Measurements from ENCODE around the gene PURB. TPM values are rescaled to one million over a fixed set of nuclear protein-coding genes. Genes with fewer than 3 reads are reported as not detected.

Gene PURB
- total and polyA plus RNA-seq, 2 of the 4 experiments (the other 2 are of a cell fraction), result 6.3 to 8.8 TPM

DNA sequence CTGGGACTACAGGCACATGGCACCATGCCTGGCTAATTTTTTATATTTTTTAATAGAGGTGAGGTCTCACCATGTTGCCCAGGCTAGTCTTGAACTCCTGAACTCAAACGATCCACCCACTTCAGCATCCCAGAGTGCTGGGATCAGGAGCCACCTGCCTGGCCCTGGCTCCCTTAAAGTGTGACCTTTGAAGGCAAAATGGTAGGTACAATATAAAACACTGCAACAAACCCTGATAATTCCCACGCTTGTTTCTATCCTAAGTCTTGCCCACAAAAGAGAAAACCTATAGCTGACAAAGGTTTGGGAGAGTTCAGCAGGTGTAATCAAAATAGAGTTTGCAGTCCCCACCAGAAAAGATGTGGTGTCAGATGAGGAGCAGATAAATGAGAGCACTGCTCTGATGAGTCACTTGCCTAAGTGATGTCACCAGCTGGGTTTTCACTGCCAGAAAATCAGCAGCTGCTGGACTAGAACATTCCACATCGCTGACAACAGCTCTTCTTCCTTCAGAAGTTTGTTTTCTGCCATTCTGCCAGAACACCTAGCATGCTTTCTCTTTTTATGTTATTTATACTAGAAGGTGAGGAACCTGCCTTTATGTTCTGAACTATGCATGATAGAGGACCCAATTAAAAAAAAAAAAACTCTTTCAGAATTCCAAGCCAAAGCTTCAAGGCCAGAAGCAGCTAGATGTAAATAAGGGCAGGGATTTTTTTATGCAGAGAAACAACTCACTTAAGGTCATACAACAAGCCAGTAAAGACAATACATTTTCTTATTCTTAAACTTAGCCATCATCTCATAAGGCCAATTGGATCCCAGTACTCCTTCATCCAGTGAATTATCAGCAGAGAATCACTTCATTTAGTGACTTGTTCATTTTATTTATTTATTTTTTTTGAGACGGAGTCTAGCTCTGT lies 18.0 kb downstream of the PURB start:
- H3K9me3 ChIP-seq (ENCODE audit: control insufficient read depth, insufficient read depth, low read length), result no peaks in the 10 kb centered on the region
- H3K27me3 ChIP-seq (ENCODE audit: control insufficient read depth, insufficient read depth, low read length), result no peaks in the 10 kb centered on the region
- WGBS, 2 experiments (ENCODE audit: extremely low coverage in 2 of 2, insufficient read length in 1 of 2), result no CpG with 5 or more reads among the region's 4 CpGs
- no peak overlapping the region for H3K4ac ChIP-seq (ENCODE audit: low read depth, low read length)
- no peak overlapping the region for H2AK9ac ChIP-seq (replicated peaks; ENCODE audit: low read depth, low read length, poor library complexity)
- no peaks in the 10 kb centered on the region; a peak in 1 of 4 replicates for H3K79me1 ChIP-seq (ENCODE audit: low read depth in 1 of 2, low read length in 2 of 2)
- H2BK5ac ChIP-seq (ENCODE audit: low read depth, low read length, poor library complexity, severe bottlenecking), result no peak overlapping the region
- ChIA-PET POLR2A (ENCODE audit: unreplicated experiment) (interaction anchor here (0.7 kb wide), 1 partner anchor 17 kb away, joined by 3 read pairs; no protein-coding TSS in a partner anchor), CTCF (interaction anchor here (0.6 to 1.0 kb wide), 5 partner anchors 10 to 144 kb away, joined by 3 to 5 read pairs (median 3); no protein-coding TSS in a partner anchor)
- no peak overlapping the region for H3K27ac ChIP-seq (ENCODE audit: insufficient read depth, low read length)
- H2AK5ac ChIP-seq (ENCODE audit: low read depth, low read length), result no peak overlapping the region
- peak overlapping the region; percentile 26; the same call in 1 of the 2 replicates for H3K4me2 ChIP-seq (ENCODE audit: low read depth, low read length)
- peak; percentile 91 for DNase-seq
- no peak overlapping the region for H3K18ac ChIP-seq (ENCODE audit: low read depth, low read length)
- no peak overlapping the region for H2BK20ac ChIP-seq (ENCODE audit: low read depth, low read length)
- H3K36me3 ChIP-seq (ENCODE audit: control insufficient read depth, insufficient read depth, low read length), result no peaks in the 10 kb centered on the region
- no peak overlapping the region for H3K4me3 ChIP-seq (ENCODE audit: insufficient read depth, low read depth, low read length)
- peak; percentile 89 for ATAC-seq (ENCODE audit: low read depth)
- no peaks in the 10 kb centered on the region for H4K20me1 ChIP-seq (ENCODE audit: insufficient read depth, low read length)
- dilution Hi-C loops (cut with HindIII; ENCODE audit: low sequenced_read_pairs, unreplicated experiment) (no loop called here), in situ Hi-C loops (cut with MboI; ENCODE audit: low sequenced_read_pairs) (no loop called here), intact Hi-C loops (cut with micrococcal nuclease) (no loop called here)
- no peak overlapping the region for H4K5ac ChIP-seq (ENCODE audit: low read depth, low read length)
- H4K91ac ChIP-seq (ENCODE audit: insufficient read depth, low read depth, low read length), result no peak overlapping the region
- no peak overlapping the region for H3K56ac ChIP-seq (ENCODE audit: extremely low read depth, insufficient read depth, low read length)
- no peak overlapping the region for H3K9ac ChIP-seq (ENCODE audit: low read depth, low read length)
- peaks cover 6% of the 10 kb centered on the region; the same call in 1 of the 2 replicates for H3K9me1 ChIP-seq (ENCODE audit: insufficient read depth, low read length)
- H3K23ac ChIP-seq (ENCODE audit: low read depth, low read length), result no peak overlapping the region
- H2AFZ ChIP-seq (replicated peaks; ENCODE audit: low read length, poor library complexity), result no peak overlapping the region
- no peak overlapping the region for H3K14ac ChIP-seq (replicated peaks; ENCODE audit: low read depth, low read length)
- no TSS peak for BruUV-seq (replicated peaks)
- peaks cover 3% of the 10 kb centered on the region for H3K4me1 ChIP-seq (ENCODE audit: control insufficient read depth, insufficient read depth, low read length)
- H2BK120ac ChIP-seq (ENCODE audit: low read depth, low read length), result no peak overlapping the region
- H2BK15ac ChIP-seq (ENCODE audit: low read depth, low read length), result no peak overlapping the region
- no peak overlapping the region for H4K8ac ChIP-seq (ENCODE audit: low read depth in 2 of 2, low read length in 2 of 2)
- TF ChIP-seq RCOR1 (IDR thresholded peaks at IDR 0.05; ENCODE audit: insufficient replicate concordance, low read length) (peak; percentile 70), POLR2A (IDR thresholded peaks at IDR 0.05; ENCODE audit: low read depth, low read length) (no peak), MAFK (IDR thresholded peaks at IDR 0.05; ENCODE audit: low read depth, low read length) (no peak), RFX5 (IDR thresholded peaks at IDR 0.05; ENCODE audit: low read depth, low read length) (no peak), ELK1 (IDR thresholded peaks at IDR 0.05; ENCODE audit: borderline replicate concordance, low read depth, low read length) (no peak), CEBPB (IDR thresholded peaks at IDR 0.05; ENCODE audit: low read depth, low read length) (peak; percentile 47), SMC3 (IDR thresholded peaks at IDR 0.05; ENCODE audit: low read depth, low read length) (no peak), BHLHE40 (IDR thresholded peaks at IDR 0.05; ENCODE audit: low read depth, low read length) (no peak), FOS (IDR thresholded peaks at IDR 0.05; ENCODE audit: low read depth, low read length) (peak; percentile 94), MXI1 (IDR thresholded peaks at IDR 0.05; ENCODE audit: borderline replicate concordance, low read depth, low read length) (no peak), NFE2L2 (IDR thresholded peaks at IDR 0.05; ENCODE audit: low read depth, low read length) (no peak), MAZ (IDR thresholded peaks at IDR 0.05; ENCODE audit: borderline replicate concordance, low read depth, low read length) (no peak)
- TF ChIP-seq, protein P1, sequence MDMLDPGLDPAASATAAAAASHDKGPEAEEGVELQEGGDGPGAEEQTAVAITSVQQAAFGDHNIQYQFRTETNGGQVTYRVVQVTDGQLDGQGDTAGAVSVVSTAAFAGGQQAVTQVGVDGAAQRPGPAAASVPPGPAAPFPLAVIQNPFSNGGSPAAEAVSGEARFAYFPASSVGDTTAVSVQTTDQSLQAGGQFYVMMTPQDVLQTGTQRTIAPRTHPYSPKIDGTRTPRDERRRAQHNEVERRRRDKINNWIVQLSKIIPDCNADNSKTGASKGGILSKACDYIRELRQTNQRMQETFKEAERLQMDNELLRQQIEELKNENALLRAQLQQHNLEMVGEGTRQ (IDR thresholded peaks at IDR 0.05; ENCODE audit: low read depth, low read length), result no peak
- TF ChIP-seq, protein P2, sequence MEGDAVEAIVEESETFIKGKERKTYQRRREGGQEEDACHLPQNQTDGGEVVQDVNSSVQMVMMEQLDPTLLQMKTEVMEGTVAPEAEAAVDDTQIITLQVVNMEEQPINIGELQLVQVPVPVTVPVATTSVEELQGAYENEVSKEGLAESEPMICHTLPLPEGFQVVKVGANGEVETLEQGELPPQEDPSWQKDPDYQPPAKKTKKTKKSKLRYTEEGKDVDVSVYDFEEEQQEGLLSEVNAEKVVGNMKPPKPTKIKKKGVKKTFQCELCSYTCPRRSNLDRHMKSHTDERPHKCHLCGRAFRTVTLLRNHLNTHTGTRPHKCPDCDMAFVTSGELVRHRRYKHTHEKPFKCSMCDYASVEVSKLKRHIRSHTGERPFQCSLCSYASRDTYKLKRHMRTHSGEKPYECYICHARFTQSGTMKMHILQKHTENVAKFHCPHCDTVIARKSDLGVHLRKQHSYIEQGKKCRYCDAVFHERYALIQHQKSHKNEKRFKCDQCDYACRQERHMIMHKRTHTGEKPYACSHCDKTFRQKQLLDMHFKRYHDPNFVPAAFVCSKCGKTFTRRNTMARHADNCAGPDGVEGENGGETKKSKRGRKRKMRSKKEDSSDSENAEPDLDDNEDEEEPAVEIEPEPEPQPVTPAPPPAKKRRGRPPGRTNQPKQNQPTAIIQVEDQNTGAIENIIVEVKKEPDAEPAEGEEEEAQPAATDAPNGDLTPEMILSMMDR (conservative IDR thresholded peaks at IDR 0.05; ENCODE audit: low read depth, low read length), result no peak
